Liver (tissue), 9 donors: Measurements from ENCODE around the gene FADS6. TPM values are rescaled to one million over a fixed set of nuclear protein-coding genes. Genes with fewer than 3 reads are reported as not detected.

Experiments used
- DNase-seq: peaks from one replicate; pipeline ENCODE4 v3.0.0-alpha.2; 2017; ENCODE audit warnings: low spot score
- H3K27ac ChIP-seq, 2 donors: one replicate each; pipeline ENCODE4 v1.7.0; 2013; ENCODE audit warnings: inconsistent platforms in 2 of 2, low read length in 2 of 2, control low read depth in 1 of 2, low read depth in 1 of 2, mild to moderate bottlenecking in 1 of 2
- H3K27me3 ChIP-seq, 4 donors: one replicate each; pipeline versions ENCODE4 v1.6.1 to v1.7.0; 2013; ENCODE audit warnings: low read length in 3 of 4, inconsistent platforms in 1 of 4, mild to moderate bottlenecking in 1 of 4, moderate library complexity in 1 of 4; ENCODE audit not compliant: control insufficient read depth in 4 of 4, insufficient read depth in 4 of 4
- H3K36me3 ChIP-seq, 4 donors: one replicate each; pipeline versions ENCODE4 v1.6.1 to v1.7.0; 2013; ENCODE audit warnings: low read length in 3 of 4, mild to moderate bottlenecking in 3 of 4, low read depth in 1 of 4, moderate library complexity in 1 of 4; ENCODE audit not compliant: control insufficient read depth in 4 of 4, insufficient read depth in 3 of 4
- H3K4me1 ChIP-seq, 4 donors: one replicate each; pipeline versions ENCODE4 v1.6.1 to v1.7.0; 2013; ENCODE audit warnings: low read length in 3 of 4, mild to moderate bottlenecking in 3 of 4, moderate library complexity in 1 of 4; ENCODE audit not compliant: control insufficient read depth in 4 of 4, insufficient read depth in 4 of 4
- H3K4me3 ChIP-seq, 3 donors: one replicate each; pipeline versions ENCODE4 v1.6.1 to v1.7.0; 2013; ENCODE audit warnings: low read length in 3 of 3, control low read depth in 1 of 3, low read depth in 1 of 3, mild to moderate bottlenecking in 1 of 3
- H3K9ac ChIP-seq, 2 donors: one replicate each; pipeline ENCODE4 v1.7.0; 2013; ENCODE audit warnings: low read length in 2 of 2, mild to moderate bottlenecking in 2 of 2, moderate library complexity in 2 of 2, control low read depth in 1 of 2, low read depth in 1 of 2
- H3K9me3 ChIP-seq, 4 donors: one replicate each; pipeline versions ENCODE4 v1.6.1 to v1.7.0; 2013; ENCODE audit warnings: low read length in 3 of 4; ENCODE audit not compliant: control insufficient read depth in 4 of 4
- CTCF ChIP-seq: fragments of 150-350 bp; IDR thresholded peaks from 2 replicates; pipeline ENCODE4 v1.5.1; 2017; ENCODE audit warnings: improper control_type of control experiment, low read depth, low read length; ENCODE audit not compliant: missing input control
- EGR1 ChIP-seq, 2 donors: IDR thresholded peaks; 2 replicates each; pipeline ENCODE4 v1.6.1; 2016 to 2018; ENCODE audit warnings: antibody characterized with exemption in 2 of 2, low read depth in 2 of 2
- FOXA2 ChIP-seq: IDR thresholded peaks from 2 replicates; pipeline ENCODE4 v1.6.1; 2016; ENCODE audit warnings: antibody characterized with exemption
- GABPA ChIP-seq, 2 donors: IDR thresholded peaks in 1 of 2; conservative IDR thresholded peaks in 1 of 2; 2 replicates each; pipeline ENCODE4 v1.6.1; 2016; ENCODE audit warnings: antibody characterized with exemption in 2 of 2, mild to moderate bottlenecking in 1 of 2, moderate library complexity in 1 of 2
- HNF4A ChIP-seq, 2 donors: conservative IDR thresholded peaks; 2 replicates each; pipeline ENCODE4 v1.6.1; 2016; ENCODE audit warnings: antibody characterized with exemption in 2 of 2, mild to moderate bottlenecking in 2 of 2
- HNF4G ChIP-seq: IDR thresholded peaks from 2 replicates; pipeline ENCODE4 v1.6.1; 2016; ENCODE audit warnings: antibody characterized with exemption
- RAD21 ChIP-seq, 2 donors: IDR thresholded peaks; 2 replicates each; pipeline ENCODE4 v1.6.1; 2016; ENCODE audit warnings: antibody characterized with exemption in 2 of 2, mild to moderate bottlenecking in 2 of 2
- REST ChIP-seq: IDR thresholded peaks from 2 replicates; pipeline ENCODE4 v1.6.1; 2016; ENCODE audit warnings: antibody characterized with exemption, mild to moderate bottlenecking
- YY1 ChIP-seq: IDR thresholded peaks from 2 replicates; pipeline ENCODE4 v1.6.1; 2016; ENCODE audit warnings: antibody characterized with exemption, mild to moderate bottlenecking
- ZBTB33 ChIP-seq: IDR thresholded peaks from 2 replicates; pipeline ENCODE4 v1.6.1; 2016; ENCODE audit warnings: antibody characterized with exemption
- WGBS: extraction: QIAGEN DNeasy Blood & Tissue Kit; methylation state at CpG from one replicate; pipeline ENCODE4 v1.1.7; 2013; 5-methylcytosine and 5-hydroxymethylcytosine counted together
- polyA plus RNA-seq, 2 donors: library from polyadenylated mRNA; stranded (reverse) in 1 of 2; unstranded in 1 of 2; fragments of 200-250 nt in 1 of 2; fragments of >200 nt in 1 of 2; fragmentation: Nextera tagmentation in 1 of 2; extraction: Ambion mirVana in 1 of 2; gene quantifications; one replicate each; pipeline versions ENCODE4 v1.2.1 to v1.2.3, GENCODE V29; 2013 to 2015
- total RNA-seq, 2 donors: library from RNA; depleted of rRNA; stranded (reverse); fragments of >200 nt; gene quantifications; one replicate each; pipeline ENCODE4 v1.2.3, GENCODE V29; 2014
- donor health status: healthy.
- donor health status: healthy.
- donor health status: healthy.
- donor health status: healthy.
- donor health status: healthy.

FADS6 gene
- total and polyA plus RNA-seq, 4 donors, result 2.1 to 7.1 (median 4.2) TPM; not detected in 1

- no peak overlapping the region for H3K4me3 ChIP-seq
- H3K27me3 ChIP-seq, result peaks cover 0 to 11% (median 6%) of the 10 kb centered on the region in 4 donors
- no peaks in the 10 kb centered on the region for H3K9me3 ChIP-seq
- no peak overlapping the region for H3K27ac ChIP-seq
- no peak for TF ChIP-seq ZBTB33
- TF ChIP-seq GABPA (IDR thresholded peaks at IDR 0.05 in 1 of 2, conservative IDR thresholded peaks at IDR 0.05 in 1 of 2), result no peak
- TF ChIP-seq HNF4G, result no peak
- 49% methylated on average over 12 of the region's 12 CpGs for WGBS
- no peak for DNase-seq
- H3K9ac ChIP-seq, result no peak overlapping the region
- peaks cover 8 to 25% (median 14%) of the 10 kb centered on the region in 4 donors for H3K4me1 ChIP-seq
- H3K36me3 ChIP-seq, result no peaks in the 10 kb centered on the region
Measured at GRCh38 chr17:74858672-74859458, 34.6 kb downstream of the FADS6 start.

- 78% methylated on average over 4 of the region's 4 CpGs for WGBS
- TF ChIP-seq CTCF (no peak), REST (no peak), YY1 (no peak), FOXA2 (no peak), RAD21 (IDR thresholded peaks at IDR 0.05) (no peak), EGR1 (IDR thresholded peaks at IDR 0.05; ENCODE audit: low read depth in 2 of 2) (no peak), HNF4A (conservative IDR thresholded peaks at IDR 0.05) (no peak)
- H3K36me3 ChIP-seq, result no peaks in the 10 kb centered on the region
Measured at GRCh38 chr17:74857191-74857590, 36.2 kb downstream of the FADS6 start.

More at GRCh38 chr17:74857191-74857590, 36.2 kb downstream of the FADS6 start:
- Histone ChIP-seq H3K9me3 (no peaks in the 10 kb centered on the region), H3K4me1 (peaks cover 8 to 20% (median 11%) of the 10 kb centered on the region in 4 donors), H3K4me3 (no peak overlapping the region), H3K27me3 (peaks cover 0 to 11% (median 6%) of the 10 kb centered on the region in 4 donors), H3K9ac (no peak overlapping the region), H3K27ac (no peak overlapping the region)
- DNase-seq, result no peak
